HepG2 (cell line): ENCODE data around the gene UBE2G2. TPM values are rescaled to one million over a fixed set of nuclear protein-coding genes. Genes with fewer than 3 reads are reported as not detected.

ENCODE experiments used
- CCAR2 ChIP-seq: fragments of 200-400 bp; formaldehyde crosslinking; optimal IDR thresholded peaks from 2 replicates; pipeline ENCODE3; 2018; ENCODE audit warnings: low read depth, mild to moderate bottlenecking, low read length, moderate library complexity
- ISL2 ChIP-seq: sonication (generic); formaldehyde crosslinking; IDR thresholded peaks from 2 replicates; pipeline ENCODE4 v1.5.0; 2020; ENCODE audit warnings: missing genetic modification reagents
- MIER2 ChIP-seq: IDR thresholded peaks from 2 replicates; pipeline ENCODE4 v1.6.1; 2016; ENCODE audit warnings: missing biosample characterization, missing genetic modification reagents
- PTBP1 ChIP-seq: fragments of 200-400 bp; formaldehyde crosslinking; IDR thresholded peaks from 2 replicates; pipeline ENCODE4 v1.6.1; 2018; ENCODE audit warnings: low read length, low read depth; ENCODE audit not compliant: poor library complexity, severe bottlenecking
- RAD21 ChIP-seq: fragments of 450-650 bp; formaldehyde crosslinking; IDR thresholded peaks from 2 replicates; pipeline ENCODE4 v1.5.0; 2020; ENCODE audit warnings: mild to moderate bottlenecking
- SRSF1 ChIP-seq: fragments of 200-400 bp; formaldehyde crosslinking; optimal IDR thresholded peaks from 2 replicates; pipeline ENCODE3; 2017; ENCODE audit warnings: mild to moderate bottlenecking, low read depth, low read length, moderate library complexity
- ZBTB20 ChIP-seq: sonication (generic); formaldehyde crosslinking; IDR thresholded peaks from 2 replicates; pipeline ENCODE4 v1.8.1; 2023; ENCODE audit warnings: missing genetic modification reagents, low read depth, mild to moderate bottlenecking, borderline replicate concordance
- ZFP36 ChIP-seq: fragments of 150-350 bp; IDR thresholded peaks from 2 replicates; pipeline ENCODE4 v1.6.1; 2018; ENCODE audit warnings: borderline replicate concordance, low read length, low read depth; ENCODE audit not compliant: partially characterized antibody
- ZNF451 ChIP-seq: sonication (generic); formaldehyde crosslinking; IDR thresholded peaks from 2 replicates; pipeline ENCODE4 v1.5.0; 2020; ENCODE audit warnings: mild to moderate bottlenecking, missing genetic modification reagents
- ZNF569 ChIP-seq: sonication (generic); formaldehyde crosslinking; IDR thresholded peaks from 2 replicates; pipeline ENCODE4 v1.5.0; 2020; ENCODE audit warnings: mild to moderate bottlenecking, missing genetic modification reagents, moderate library complexity, borderline replicate concordance
- ZNF710 ChIP-seq: sonication (generic); formaldehyde crosslinking; IDR thresholded peaks from 2 replicates; pipeline ENCODE4 v1.5.0; 2020; ENCODE audit warnings: mild to moderate bottlenecking, missing genetic modification reagents, borderline replicate concordance
- ZNF724P ChIP-seq: sonication (generic); formaldehyde crosslinking; IDR thresholded peaks from 2 replicates; pipeline ENCODE4 v1.8.0; 2022; ENCODE audit warnings: missing genetic modification reagents, borderline replicate concordance
- ZNF746 ChIP-seq: sonication (generic); formaldehyde crosslinking; IDR thresholded peaks from 2 replicates; pipeline ENCODE4 v1.8.0; 2022; ENCODE audit warnings: mild to moderate bottlenecking, missing genetic modification reagents
- ZNF749 ChIP-seq: sonication (generic); formaldehyde crosslinking; IDR thresholded peaks from 2 replicates; pipeline ENCODE4 v1.8.0; 2022; ENCODE audit warnings: mild to moderate bottlenecking, missing genetic modification reagents, moderate library complexity, borderline replicate concordance
- polyA plus RNA-seq, 8 experiments: library from polyadenylated mRNA; depleted of rRNA in 3 of 8; stranded (reverse) in 7 of 8; unstranded in 1 of 8; fragments of >200 nt; fragmentation: Illumina TruSeq in 4 of 8; extraction: Trizol in 4 of 8; gene quantifications; 2 replicates each; pipeline versions ENCODE4 v1.2.1 to v1.2.3, GENCODE V29; 2011 to 2016; ENCODE audit warnings: low read depth in 4 of 8, missing spikeins in 1 of 8, mixed read lengths in 1 of 8; ENCODE audit not compliant: insufficient read depth in 1 of 8
- total RNA-seq, 5 experiments: library from RNA; depleted of rRNA; stranded (reverse); fragments of >200 nt; fragmentation: Illumina TruSeq; extraction: Trizol; gene quantifications; 2 replicates each; pipeline ENCODE4 v1.2.3, GENCODE V29; 2016; ENCODE audit warnings: low read depth in 1 of 5
- TF ChIP-seq, protein P1 (sequence below), 2 experiments: fragments of 450-650 bp in 1 of 2; sonication (generic) in 1 of 2; formaldehyde crosslinking in 1 of 2; IDR thresholded peaks; 2 replicates each; pipeline versions ENCODE4 v1.6.1 to v1.8.0; 2016 to 2022; ENCODE audit warnings: antibody characterized with exemption in 1 of 2, mild to moderate bottlenecking in 1 of 2, missing genetic modification reagents in 1 of 2

Gene UBE2G2
- total and polyA plus RNA-seq, 2 of the 13 experiments (the other 11 are each of a cell fraction or from before 2014, with no cell fraction given) = 55.4 to 92.0 TPM

DNA sequence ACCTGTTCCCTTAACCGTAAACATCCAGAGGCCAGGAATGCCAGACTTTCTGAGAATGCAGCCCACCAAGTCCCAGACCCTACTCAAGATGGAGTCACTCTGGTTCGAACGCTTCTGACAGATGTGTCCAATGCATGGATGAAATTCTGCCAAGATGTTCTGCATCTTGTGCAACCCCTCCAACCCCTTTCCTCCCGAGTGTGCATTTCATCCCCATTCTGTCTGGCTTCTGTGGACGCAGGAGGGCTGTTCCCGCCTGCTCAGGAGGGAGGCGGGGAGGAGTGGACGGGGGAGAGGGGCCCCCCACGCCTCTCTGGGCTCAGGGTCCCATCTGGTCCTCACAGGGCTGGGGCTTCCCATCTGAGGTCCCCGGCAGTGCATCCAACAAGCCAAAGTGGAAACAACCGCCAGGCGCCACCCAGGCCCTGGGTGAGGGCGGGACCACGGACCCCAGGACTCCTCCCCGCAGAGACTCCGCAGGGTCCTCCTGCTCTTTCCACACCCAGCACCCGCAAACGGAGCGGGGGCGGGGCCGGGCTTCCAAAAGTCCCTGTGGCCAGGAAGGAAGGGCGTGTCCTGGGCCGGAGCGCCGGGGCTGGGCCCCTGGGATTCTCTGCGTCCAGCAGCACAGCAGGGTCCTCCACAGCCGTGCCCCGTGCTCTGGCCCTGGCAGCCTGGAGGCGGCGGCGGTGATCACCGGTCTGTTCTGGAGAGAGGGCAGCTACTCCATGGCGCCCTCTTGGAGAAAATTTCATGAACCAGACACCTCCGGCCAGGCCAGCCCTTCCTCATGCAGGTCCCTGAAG lies 44.0 kb upstream of the UBE2G2 start (continued):
- TF ChIP-seq ISL2 (CRISPR knock-in tag) (0 out of 2 replicates have a peak, but pooled peaks have one; percentile 24), ZNF710 (CRISPR knock-in tag) (no peak), MIER2 (no peak), CCAR2 (no peak), ZNF749 (CRISPR knock-in tag) (peak; percentile 10; the same call in 1 of the 2 replicates), ZNF746 (CRISPR knock-in tag) (no peak), ZNF451 (CRISPR knock-in tag) (no peak), SRSF1 (no peak), RAD21 (0 out of 2 replicates have a peak, but pooled peaks have one; percentile 24), ZFP36 (no peak), ZNF569 (CRISPR knock-in tag) (no peak), ZNF724P (CRISPR knock-in tag) (no peak), PTBP1 (no peak), ZBTB20 (no peak)
- TF ChIP-seq, protein P1, sequence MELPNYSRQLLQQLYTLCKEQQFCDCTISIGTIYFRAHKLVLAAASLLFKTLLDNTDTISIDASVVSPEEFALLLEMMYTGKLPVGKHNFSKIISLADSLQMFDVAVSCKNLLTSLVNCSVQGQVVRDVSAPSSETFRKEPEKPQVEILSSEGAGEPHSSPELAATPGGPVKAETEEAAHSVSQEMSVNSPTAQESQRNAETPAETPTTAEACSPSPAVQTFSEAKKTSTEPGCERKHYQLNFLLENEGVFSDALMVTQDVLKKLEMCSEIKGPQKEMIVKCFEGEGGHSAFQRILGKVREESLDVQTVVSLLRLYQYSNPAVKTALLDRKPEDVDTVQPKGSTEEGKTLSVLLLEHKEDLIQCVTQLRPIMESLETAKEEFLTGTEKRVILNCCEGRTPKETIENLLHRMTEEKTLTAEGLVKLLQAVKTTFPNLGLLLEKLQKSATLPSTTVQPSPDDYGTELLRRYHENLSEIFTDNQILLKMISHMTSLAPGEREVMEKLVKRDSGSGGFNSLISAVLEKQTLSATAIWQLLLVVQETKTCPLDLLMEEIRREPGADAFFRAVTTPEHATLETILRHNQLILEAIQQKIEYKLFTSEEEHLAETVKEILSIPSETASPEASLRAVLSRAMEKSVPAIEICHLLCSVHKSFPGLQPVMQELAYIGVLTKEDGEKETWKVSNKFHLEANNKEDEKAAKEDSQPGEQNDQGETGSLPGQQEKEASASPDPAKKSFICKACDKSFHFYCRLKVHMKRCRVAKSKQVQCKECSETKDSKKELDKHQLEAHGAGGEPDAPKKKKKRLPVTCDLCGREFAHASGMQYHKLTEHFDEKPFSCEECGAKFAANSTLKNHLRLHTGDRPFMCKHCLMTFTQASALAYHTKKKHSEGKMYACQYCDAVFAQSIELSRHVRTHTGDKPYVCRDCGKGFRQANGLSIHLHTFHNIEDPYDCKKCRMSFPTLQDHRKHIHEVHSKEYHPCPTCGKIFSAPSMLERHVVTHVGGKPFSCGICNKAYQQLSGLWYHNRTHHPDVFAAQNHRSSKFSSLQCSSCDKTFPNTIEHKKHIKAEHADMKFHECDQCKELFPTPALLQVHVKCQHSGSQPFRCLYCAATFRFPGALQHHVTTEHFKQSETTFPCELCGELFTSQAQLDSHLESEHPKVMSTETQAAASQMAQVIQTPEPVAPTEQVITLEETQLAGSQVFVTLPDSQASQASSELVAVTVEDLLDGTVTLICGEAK (IDR thresholded peaks at IDR 0.05) = no peak
- TF ChIP-seq, protein P1 (CRISPR knock-in tag; IDR thresholded peaks at IDR 0.05) = no peak
